ENCODE results near the gene ECI2.

Gene ECI2, protein sequence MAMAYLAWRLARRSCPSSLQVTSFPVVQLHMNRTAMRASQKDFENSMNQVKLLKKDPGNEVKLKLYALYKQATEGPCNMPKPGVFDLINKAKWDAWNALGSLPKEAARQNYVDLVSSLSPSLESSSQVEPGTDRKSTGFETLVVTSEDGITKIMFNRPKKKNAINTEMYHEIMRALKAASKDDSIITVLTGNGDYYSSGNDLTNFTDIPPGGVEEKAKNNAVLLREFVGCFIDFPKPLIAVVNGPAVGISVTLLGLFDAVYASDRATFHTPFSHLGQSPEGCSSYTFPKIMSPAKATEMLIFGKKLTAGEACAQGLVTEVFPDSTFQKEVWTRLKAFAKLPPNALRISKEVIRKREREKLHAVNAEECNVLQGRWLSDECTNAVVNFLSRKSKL

DNA sequence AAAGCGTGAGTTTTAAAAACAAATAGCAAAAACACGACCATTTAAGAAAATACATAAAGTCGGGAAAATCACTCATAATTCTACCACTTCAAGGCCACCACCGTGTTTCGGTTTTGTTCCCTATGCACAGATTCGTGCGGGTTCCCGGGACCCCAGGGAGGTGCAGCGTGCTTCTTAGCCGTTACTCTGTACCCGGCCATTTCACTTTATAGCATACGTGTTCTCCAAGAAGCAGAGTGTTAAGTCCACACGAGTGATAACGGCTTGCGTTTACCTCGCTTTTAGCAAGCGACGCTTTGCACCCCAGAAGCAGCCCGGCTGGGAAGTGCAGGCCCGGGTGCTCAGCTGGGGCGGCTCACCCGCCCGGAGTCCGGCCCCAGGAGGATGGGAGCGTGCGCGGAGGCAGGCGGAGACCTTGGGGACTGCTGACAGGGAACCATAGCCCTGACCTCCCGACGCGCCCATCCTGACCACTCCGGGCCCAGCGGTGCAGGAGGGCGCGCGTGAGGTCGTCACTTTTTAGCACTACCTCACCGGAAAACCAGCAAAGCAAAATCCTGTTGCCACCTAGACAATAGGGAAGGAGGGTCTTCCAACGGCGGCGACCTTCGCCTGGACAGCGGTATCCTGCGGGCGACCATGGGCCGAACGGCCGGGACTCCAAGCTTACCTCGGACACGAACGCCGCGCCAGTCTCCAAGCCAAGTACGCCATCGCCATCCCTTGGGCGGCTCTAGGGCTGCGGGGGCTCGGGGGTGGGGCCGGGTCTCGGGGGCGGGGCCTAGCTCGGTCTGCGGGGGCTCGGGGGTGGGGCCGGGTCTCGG lies at the start of gene ECI2:
Gene ECI2 (minus strand): TSS at position 735 of the 824 bp plus-strand sequence. CDS start 15 bp downstream, at position 720.
- DNase-seq: no peak

DNA sequence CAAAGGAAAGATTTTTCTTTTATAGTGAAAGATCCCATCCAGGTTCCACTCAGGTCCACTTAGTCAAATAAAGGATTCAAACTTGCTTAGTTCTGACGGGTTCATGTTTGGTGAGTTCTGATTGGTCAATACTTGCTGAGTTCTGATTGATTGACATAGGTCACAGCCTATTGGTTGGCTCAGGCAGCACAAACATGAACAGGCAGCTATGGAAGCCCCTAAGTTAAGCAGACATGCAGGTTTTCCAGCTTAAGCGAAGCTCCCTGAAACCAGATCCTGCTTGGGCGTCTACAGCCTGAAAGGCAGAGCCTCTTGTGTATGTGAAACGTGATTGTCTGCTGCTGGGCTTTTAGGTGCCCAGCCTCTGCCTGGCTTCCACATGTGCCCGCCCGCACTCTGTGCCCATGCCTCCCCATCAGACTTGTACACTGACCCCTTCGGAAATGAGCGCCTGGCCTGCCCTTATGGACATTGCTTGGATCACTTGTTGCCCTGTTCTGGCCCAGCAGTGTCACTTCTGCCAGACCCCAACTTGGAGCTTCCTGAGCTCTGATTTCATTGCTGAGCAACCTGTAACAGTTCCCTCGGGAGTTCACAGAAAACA lies 45.4 kb upstream of the ECI2 start:
- DNase-seq: no peak

DNA sequence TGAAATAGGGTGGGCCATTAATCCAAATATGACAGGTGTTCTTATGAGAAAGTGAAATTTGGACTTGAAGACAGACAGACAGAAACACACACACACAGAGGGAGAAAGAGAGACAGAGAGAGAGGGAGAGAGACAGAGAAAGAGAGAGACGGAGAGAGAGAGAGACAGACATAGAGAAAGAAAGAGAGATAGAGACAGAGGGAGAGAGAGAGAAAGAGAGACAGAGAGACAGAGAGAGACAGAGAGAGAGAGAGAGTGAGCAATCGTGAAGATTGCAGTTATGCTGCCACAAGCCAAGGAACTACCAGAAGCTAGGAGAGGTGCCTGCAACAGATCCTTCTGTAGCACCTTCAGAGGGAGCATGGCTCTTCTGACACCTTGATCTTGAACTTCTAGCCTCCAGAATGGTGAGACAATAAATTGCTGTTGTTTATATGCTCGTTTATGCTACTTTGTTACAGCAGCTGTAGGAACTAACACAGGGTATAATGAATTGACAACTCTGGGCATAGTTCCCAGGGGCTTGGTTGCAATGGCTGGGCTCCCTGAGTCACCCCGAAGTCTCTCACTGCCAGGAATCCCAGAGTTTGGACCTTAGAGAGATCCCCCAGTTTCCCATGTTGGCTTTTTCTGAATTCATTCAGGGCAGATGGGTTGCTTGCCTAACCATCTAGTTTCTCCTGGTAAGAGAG lies 44.7 kb upstream of the ECI2 start:
- DNase-seq: no peak

DNA sequence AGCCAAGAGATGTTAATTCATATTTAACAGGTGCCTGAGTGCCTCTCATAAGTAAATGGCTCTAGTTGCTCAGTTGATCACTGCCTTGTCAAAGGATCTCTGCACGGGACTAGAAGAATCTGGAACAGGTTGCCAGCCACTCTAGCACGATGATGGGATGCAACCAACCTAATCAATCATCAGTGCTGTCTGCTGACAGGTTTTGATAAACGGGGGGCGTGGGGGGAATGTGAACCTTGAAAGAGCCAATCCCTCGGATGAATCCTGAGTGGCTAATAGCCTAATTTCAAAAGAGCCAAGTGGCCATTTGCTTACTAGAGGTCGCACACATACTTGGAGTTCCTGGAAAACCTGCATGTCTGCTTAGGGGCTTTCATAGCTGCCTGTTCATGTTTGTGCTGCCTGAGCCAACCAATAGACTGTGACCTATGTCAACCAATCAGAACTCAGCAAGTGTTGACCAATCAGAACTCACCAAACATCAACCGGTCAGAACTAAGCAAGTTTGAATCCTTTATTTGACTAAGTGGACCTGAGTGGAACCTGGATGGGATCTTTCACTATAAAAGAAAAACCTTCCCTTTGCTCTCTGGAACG lies 43.5 kb upstream of the ECI2 start:
- no peak for DNase-seq

DNA sequence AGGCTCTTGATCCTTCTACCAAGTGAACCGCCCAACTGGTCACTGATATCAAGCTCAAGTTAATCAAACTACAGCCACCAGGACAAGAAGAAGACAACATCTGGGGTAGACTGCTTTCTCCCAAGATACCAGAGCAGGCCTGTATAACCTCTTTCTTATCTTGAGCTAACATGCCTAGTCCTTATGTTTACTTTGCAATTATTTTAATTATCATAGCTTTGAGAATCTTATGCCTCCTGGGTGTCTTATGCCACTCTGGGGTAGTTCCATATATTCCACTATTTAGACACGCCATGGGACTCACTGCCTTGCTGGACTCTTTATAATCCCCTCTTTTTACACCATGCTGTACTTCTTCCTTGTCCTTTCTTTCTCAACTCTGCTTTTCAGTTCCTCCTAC lies 41.5 kb upstream of the ECI2 start:
- DNase-seq: no peak

DNA sequence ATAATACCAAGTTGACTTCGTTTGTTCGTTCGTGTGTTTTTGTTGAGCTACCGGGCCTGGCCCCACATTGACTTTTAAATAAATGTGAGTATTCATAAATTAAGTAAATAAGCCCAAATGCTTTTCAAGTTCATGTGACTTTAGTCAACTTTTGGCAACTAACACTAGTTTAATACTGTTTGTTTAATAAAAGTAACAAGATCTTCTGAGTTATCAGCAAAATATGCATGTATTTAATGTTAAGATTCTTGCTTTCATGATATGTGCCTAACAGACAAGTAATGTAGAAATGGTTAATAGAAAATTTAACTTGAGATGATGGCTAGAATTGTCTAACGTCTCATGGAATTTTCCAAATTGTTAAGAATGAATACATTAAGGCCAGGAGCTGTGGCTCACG lies 38.7 kb upstream of the ECI2 start:
- DNase-seq: no peak

DNA sequence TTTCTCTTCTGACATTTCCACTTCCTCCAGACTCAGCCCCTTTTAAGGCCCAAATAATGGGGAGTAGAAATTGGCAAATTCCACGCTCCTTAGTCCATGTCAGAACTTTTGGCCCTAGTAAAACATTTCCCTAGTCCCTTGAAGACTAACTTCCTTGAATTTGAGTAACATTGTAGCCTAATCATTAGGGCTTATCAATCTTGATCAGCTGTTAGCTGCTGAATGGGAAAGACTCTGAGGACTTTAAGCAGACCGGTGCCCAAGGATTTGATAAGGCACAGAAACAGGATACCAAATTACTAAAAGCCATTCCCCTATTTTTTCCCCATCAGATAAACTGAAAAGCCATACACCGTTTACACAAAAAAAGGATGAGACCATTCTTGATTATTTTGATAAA lies 37.0 kb upstream of the ECI2 start:
- no peak for DNase-seq

DNA sequence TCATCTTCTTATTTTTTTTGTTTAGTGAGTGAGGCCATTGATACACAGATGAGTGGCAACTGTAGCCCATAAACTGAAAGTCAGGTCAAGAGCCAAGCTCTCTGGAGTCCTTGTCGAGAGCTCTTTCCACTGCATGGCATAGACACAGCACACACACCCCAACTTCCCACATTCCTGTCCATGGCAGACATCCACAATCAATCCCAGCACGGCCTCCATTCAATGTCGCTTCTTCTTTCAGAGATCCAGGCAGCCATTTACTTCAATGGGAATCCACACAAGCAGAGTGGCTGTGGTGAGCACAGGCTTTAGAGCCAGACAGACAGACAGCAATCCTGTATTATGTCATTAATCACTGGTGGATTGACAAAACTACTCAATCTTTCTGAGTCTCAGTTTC lies 34.9 kb upstream of the ECI2 start:
- no peak for DNase-seq

DNA sequence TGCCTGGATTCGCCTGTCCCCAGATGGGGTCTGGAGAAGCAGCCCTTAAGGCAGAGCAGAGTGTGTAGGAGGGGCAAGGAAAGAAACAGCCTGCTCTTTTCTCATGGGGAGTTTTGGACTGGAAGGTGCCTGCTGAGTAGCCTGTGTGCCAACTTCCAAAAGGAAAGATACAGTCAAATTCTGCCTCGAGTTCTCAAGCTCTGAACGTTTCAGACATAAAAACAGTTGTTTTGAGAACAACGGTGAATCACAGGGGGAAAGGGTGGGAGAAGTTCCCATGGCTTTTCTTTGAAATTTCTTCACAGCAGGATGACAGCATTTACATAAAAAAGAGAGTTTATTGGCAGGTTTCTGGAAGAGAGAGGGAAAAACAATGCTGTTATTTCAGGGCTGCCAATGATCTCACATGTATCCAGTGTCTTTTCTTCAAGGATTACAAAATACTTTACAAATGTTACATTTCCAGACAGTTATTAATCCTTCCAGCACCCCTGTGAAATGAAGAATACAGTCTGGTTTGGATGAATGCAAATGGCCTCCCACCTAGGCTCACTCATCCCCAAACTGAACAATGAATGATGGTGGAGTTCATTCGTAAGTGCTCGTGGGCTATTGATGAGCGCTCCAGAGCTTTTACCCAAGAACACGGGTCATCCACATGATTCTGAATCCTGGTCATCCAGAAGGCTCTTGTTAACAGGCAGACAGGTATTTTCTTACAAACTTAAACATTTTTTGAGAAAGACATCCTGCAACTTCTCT lies 33.8 kb upstream of the ECI2 start:
- DNase-seq: no peak

DNA sequence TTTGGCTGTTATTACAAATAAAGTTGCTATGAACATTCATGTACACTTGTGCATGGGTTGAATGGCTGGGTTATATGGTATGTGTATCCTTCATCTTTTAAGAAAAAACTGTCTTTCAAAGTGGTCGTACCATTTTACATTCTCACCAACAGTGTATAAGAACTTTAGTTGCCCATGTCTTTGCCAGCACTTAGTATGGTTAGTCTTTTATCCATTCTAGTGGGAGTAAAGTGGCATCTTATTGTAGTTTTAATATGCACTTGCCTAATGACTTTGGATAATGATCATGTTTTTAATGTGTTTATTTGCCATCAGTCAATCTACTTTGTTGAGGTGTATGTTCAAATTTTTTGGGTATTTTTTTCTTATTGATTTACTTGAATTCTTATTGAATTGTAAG lies 32.5 kb upstream of the ECI2 start:
- DNase-seq: no peak

DNA sequence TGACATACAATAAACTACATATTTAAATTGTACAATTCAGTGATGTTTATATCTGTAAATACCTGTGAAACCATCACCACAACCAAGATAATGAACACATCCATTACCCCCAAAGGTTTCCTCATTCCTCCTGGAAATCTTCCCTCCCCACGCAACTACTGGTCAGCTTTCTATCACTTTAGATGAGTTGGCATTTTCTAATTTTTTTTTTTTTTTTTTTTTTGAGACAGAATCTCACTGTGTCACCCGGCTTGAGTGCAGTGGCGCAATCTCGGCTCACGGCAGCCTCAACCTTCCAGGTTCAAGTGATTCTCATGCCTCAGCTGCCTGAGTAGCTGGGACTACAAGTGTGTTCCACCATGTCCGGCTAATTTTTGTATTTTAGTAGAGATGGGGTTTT lies 31.7 kb upstream of the ECI2 start:
- no peak for DNase-seq

DNA sequence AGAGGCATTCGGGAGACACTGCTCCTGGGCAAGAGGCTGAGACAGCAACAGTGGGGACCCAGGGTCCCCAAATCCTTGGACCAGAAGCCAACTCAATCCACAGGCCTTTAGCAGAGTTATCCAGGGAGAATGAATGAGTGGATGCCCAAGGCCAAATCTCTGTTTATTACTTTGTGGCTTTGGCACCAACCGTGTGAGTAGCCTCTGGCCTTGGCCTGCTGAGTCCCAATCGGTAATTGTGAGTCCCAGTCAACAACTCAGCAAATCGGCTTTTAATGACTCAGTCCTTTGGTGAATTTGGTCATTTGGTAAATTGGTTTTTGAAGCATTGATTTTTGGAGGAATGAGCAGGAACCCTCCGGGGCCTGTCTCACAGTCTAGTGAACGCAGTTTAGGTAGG lies 29.1 kb upstream of the ECI2 start:
- no peak for DNase-seq

DNA sequence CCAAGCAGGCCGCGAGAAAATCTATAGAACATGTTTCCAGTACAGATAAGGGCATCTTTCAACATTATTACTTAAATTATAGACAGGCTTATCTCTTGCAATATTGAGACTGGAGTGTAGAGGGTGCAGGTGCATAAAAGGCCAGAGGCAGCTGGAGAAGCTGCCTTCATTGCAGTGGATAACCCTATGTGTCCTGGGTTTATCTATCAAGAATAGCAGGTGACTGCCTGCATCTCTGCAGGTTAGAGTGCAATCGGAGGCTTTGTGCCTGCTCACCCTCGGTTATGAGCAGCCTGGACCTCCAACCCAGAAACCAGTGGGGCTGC lies 28.7 kb upstream of the ECI2 start:
- DNase-seq: no peak

DNA sequence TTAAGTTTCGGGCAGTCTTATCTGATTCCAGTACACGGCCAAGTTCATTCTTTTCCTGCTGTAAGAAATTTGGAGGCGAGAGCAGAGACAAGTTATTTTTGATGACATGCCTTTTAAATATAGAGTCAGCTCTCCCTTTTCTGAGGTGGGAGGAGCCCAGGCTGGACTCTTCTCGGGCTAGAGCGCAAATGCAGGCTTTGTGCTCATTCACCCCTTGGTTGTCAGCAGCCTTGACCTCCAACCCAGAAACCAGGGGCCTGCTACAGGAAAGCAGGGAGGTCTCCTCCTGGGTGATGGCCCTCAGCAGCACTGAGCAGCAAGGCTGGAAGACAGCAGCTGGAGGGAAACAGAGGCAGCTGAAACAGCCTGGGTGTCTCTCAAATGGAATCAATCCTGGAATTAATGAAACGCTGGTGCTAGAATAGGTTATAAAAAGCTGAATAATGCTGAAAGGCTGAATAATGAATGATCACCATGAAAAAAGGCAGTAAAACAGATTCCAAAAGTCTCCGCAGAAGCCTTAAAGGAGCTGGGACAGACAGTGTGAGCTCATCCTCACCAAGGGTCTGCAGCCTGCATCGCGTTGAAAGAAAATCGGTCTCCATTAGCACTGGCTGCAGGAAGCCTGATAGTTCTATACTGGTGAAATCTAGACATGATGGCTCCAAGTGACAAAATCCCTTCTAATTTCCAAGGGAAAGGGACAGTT lies 28.2 kb upstream of the ECI2 start:
- DNase-seq: no peak

DNA sequence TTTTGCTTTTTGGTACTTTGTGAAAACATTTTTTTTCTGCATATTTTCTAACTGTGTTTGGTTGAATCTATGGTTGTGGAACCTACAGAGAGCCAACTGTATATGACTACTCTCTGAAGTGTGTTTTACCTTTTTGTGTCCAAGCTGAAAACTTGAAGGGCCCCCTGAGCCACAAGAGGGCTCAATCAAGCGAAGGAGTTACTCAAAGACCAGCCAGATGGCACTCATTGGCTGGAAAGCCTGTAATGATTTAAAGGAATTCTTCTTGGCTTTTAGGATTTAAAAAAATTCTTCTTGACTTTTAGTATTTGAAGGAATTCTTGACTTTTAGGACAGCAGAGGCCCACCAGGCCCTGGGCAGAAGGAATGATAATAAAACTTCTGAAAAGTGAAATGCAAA lies 27.0 kb upstream of the ECI2 start:
- no peak for DNase-seq

DNA sequence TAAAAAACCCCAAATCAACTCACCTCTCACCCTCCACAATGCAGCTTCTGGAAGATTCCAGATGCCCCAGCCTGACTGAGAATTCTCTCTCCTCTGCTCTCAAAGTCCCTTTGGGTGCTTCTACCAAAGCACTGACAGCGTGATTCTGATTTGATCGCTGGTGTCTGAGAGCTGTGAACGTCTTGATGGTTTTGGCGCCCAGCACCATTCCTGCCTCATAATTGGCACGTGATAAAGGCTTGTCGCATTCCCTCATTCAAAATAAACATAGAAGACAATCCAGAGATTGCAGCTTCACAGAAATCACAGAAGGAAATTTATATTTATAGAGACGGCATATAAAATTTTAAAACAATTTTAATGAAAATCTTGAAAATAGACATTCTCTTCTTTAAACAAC lies 24.1 kb upstream of the ECI2 start:
- DNase-seq: no peak

DNA sequence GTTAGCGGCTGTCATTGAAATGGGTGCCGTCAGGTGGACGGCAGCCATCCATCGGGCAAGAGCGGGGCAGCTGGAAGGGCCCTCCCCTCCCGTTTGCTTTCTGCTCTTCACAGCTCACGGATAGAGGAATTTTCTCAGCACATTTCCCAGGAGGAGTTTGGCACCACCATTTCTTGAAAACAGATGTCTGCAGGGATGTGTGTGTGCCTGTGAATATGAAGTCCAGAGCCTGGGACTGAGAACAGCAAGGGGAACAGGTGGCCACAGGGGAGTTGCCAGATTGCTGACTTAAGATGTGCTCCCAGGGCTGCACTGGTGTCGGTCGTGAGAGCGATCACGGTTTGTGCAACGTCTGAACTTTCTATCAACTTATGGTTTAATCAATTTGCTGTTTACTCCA lies 22.1 kb upstream of the ECI2 start:
- no peak for DNase-seq

DNA sequence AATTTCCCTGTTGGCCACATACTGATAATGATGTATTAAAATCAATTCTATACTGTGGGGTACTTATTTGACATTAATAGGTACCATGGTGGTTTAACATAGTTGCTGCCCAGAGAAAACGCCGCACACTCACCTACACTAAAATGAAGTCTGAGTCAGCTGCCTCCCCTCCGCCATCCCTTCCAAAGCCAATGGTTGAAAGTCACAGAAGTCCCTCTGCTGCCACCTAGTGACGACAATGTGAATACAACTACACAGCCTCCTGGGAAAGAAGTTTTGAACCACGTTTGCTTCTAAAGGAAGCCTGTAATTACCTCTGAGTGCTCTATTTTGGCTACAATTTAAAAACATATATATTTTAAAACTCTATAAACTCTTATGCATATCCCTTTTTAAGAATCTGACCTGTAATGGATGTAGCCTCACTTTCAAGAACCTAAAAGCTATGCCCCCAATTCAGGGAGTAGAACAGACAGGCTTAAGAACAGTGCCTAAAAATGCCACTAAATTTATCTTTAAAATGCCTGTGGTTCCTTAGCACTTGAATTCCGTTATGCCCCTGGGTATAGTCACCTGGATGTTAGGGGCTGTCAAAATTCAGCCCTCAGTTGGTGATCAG lies 20.6 kb upstream of the ECI2 start:
- peak; percentile 74 for DNase-seq

DNA sequence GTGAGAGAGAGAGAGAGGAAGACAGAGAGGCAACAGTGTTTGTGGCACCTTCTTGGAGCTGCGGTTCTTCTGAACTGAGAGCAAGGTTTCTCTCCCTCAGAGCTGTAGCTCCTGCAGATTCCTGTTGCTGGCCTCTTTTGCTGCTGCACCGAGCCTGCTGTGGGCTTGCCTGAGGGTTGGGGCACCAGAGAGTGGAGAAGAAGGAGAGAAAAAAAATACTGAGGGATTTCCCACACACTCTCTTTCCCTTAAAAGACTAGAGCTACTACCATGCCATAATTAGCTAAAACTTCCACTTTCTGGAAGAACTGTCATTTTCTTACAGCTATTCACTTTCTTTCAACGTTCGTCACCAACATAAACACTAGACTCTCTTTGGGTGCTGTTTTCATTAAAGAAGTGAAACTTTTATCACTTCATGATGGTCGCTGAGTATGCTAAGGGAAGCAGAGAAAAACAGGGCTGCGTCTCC lies 18.2 kb upstream of the ECI2 start:
- no peak for DNase-seq

DNA sequence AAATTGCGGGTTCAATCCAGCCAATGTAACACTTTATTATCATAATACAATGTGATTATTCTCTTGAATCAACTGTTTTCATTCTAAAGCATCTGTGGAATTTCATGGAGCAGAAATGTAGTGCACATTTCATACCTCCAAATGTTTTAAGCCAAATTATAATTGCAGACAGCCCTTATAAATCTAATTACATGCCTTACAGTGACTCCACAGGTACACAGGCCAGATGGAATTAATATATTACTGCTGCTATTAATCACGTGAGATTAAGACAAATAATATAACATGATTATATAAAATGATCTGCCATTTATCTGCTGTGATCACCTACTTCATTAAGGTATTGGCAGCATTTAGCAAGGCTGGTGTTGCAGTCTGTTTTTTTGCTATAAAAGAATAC lies 9.7 kb upstream of the ECI2 start:
- no peak for DNase-seq

DNA sequence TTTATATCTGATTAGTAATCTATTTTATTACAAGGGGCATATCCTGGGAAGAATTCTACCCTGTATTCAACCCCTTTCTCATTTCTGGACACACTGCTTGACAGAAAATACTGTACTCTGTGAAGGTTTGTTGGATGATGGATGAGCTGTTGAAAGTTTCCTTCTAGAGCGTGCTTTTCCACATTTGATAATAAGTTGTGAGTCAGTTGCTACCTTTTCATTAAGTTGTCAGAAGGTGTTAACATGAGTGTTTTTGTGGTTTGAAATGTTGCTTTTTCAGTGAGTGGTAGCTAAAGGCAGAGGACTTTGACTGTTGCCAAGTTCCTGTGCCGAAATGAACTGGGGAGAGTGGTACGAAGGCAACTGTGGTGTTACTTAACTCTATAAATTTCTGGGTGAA lies 3.9 kb upstream of the ECI2 start:
- DNase-seq: no peak

All from left hindlimb (tissue), 1 donor.